Measurements from ENCODE around the gene TRIM27.
"Not testable (repeated sequence)": the region's sequence is repeated elsewhere in the genome, so short reads cannot be mapped to it uniquely, and the experiment has no call there.

GRCh38 chr6:28872157-28872817, 51.5 kb downstream of the TRIM27 start:
- TF ChIP-seq CTCF (IDR thresholded peaks at IDR 0.05; ENCODE audit: borderline replicate concordance, extremely low read depth, low read length, poor library complexity, severe bottlenecking); EZH2 (IDR thresholded peaks at IDR 0.05; ENCODE audit: borderline replicate concordance, low read depth, low read length, severe bottlenecking): not testable (repeated sequence)
